Measurements from ENCODE around the gene NUP85.
A peak's percentile ranks its signal among the peaks of the same experiment; 100 is the strongest.

DNA sequence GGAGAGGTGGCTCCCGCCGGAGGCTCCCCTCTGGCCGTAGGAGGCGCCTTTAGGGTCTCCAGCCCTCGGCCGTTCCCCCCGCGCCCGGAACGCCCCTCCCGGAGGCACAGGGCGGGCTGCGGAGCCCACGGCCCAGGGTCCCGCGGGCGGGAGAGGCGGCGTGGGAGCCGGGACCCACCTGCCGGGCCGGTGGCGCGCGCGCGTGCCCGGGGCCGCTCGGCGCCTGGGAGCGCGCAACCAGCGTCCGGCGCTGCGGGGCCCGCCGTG, 65.4 kb downstream of the NUP85 start, which contains the start of gene MIF4GD:
- TF ChIP-seq ZFP3 (CRISPR knock-in tag; IDR thresholded peaks at IDR 0.05) (no peak), ZC3H10 (CRISPR knock-in tag; IDR thresholded peaks at IDR 0.05) (no peak), ZNF8 (CRISPR knock-in tag; IDR thresholded peaks at IDR 0.05) (no peak), ZNF70 (CRISPR knock-in tag; IDR thresholded peaks at IDR 0.05) (no peak), ZFP30 (CRISPR knock-in tag; IDR thresholded peaks at IDR 0.05) (0 out of 2 replicates have a peak, but pooled peaks have one; percentile 24), RARB (CRISPR knock-in tag; IDR thresholded peaks at IDR 0.05) (no peak)
- TF ChIP-seq, protein P1, sequence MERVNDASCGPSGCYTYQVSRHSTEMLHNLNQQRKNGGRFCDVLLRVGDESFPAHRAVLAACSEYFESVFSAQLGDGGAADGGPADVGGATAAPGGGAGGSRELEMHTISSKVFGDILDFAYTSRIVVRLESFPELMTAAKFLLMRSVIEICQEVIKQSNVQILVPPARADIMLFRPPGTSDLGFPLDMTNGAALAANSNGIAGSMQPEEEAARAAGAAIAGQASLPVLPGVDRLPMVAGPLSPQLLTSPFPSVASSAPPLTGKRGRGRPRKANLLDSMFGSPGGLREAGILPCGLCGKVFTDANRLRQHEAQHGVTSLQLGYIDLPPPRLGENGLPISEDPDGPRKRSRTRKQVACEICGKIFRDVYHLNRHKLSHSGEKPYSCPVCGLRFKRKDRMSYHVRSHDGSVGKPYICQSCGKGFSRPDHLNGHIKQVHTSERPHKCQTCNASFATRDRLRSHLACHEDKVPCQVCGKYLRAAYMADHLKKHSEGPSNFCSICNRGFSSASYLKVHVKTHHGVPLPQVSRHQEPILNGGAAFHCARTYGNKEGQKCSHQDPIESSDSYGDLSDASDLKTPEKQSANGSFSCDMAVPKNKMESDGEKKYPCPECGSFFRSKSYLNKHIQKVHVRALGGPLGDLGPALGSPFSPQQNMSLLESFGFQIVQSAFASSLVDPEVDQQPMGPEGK (CRISPR knock-in tag; IDR thresholded peaks at IDR 0.05; ENCODE audit: borderline replicate concordance): no peak
- TF ChIP-seq, protein P2, sequence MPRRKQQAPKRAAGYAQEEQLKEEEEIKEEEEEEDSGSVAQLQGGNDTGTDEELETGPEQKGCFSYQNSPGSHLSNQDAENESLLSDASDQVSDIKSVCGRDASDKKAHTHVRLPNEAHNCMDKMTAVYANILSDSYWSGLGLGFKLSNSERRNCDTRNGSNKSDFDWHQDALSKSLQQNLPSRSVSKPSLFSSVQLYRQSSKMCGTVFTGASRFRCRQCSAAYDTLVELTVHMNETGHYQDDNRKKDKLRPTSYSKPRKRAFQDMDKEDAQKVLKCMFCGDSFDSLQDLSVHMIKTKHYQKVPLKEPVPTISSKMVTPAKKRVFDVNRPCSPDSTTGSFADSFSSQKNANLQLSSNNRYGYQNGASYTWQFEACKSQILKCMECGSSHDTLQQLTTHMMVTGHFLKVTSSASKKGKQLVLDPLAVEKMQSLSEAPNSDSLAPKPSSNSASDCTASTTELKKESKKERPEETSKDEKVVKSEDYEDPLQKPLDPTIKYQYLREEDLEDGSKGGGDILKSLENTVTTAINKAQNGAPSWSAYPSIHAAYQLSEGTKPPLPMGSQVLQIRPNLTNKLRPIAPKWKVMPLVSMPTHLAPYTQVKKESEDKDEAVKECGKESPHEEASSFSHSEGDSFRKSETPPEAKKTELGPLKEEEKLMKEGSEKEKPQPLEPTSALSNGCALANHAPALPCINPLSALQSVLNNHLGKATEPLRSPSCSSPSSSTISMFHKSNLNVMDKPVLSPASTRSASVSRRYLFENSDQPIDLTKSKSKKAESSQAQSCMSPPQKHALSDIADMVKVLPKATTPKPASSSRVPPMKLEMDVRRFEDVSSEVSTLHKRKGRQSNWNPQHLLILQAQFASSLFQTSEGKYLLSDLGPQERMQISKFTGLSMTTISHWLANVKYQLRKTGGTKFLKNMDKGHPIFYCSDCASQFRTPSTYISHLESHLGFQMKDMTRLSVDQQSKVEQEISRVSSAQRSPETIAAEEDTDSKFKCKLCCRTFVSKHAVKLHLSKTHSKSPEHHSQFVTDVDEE (CRISPR knock-in tag; IDR thresholded peaks at IDR 0.05): no peak
- TF ChIP-seq, protein P3, sequence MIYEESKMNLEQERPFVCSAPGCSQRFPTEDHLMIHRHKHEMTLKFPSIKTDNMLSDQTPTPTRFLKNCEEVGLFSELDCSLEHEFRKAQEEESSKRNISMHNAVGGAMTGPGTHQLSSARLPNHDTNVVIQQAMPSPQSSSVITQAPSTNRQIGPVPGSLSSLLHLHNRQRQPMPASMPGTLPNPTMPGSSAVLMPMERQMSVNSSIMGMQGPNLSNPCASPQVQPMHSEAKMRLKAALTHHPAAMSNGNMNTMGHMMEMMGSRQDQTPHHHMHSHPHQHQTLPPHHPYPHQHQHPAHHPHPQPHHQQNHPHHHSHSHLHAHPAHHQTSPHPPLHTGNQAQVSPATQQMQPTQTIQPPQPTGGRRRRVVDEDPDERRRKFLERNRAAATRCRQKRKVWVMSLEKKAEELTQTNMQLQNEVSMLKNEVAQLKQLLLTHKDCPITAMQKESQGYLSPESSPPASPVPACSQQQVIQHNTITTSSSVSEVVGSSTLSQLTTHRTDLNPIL (CRISPR knock-in tag; IDR thresholded peaks at IDR 0.05; ENCODE audit: low read depth): no peak
